Measurements from ENCODE around the gene NECTIN2.

DNA sequence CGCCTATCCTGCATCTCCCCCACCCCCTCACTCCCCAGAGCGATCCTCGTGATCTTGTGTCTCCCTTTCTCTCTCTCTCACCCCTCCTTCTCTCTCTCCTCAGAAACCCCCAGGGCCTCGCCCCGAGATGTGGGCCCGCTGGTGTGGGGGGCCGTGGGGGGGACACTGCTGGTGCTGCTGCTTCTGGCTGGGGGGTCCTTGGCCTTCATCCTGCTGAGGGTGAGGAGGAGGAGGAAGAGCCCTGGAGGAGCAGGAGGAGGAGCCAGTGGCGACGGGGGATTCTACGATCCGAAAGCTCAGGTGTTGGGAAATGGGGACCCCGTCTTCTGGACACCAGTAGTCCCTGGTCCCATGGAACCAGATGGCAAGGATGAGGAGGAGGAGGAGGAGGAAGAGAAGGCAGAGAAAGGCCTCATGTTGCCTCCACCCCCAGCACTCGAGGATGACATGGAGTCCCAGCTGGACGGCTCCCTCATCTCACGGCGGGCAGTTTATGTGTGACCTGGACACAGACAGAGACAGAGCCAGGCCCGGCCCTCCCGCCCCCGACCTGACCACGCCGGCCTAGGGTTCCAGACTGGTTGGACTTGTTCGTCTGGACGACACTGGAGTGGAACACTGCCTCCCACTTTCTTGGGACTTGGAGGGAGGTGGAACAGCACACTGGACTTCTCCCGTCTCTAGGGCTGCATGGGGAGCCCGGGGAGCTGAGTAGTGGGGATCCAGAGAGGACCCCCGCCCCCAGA is 32.2 kb downstream of the NECTIN2 start:
- TF ChIP-seq, protein P1, sequence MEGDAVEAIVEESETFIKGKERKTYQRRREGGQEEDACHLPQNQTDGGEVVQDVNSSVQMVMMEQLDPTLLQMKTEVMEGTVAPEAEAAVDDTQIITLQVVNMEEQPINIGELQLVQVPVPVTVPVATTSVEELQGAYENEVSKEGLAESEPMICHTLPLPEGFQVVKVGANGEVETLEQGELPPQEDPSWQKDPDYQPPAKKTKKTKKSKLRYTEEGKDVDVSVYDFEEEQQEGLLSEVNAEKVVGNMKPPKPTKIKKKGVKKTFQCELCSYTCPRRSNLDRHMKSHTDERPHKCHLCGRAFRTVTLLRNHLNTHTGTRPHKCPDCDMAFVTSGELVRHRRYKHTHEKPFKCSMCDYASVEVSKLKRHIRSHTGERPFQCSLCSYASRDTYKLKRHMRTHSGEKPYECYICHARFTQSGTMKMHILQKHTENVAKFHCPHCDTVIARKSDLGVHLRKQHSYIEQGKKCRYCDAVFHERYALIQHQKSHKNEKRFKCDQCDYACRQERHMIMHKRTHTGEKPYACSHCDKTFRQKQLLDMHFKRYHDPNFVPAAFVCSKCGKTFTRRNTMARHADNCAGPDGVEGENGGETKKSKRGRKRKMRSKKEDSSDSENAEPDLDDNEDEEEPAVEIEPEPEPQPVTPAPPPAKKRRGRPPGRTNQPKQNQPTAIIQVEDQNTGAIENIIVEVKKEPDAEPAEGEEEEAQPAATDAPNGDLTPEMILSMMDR (IDR thresholded peaks at IDR 0.05) = no peak
- TF ChIP-seq EZH2 (IDR thresholded peaks at IDR 0.05) = no peak
